DMS 273 treated with DMSO at 0.1 percent for 48 hours (cell line): ENCODE data around the gene CEP131.

ENCODE experiments used
- DNase-seq: peaks from one replicate; lab custom pipeline; 2025; lab: John Stamatoyannopoulos, UW

CEP131 gene

GRCh38 chr17:81199482-81199830, 23.3 kb downstream of the CEP131 start:
- no peak for DNase-seq

DNA sequence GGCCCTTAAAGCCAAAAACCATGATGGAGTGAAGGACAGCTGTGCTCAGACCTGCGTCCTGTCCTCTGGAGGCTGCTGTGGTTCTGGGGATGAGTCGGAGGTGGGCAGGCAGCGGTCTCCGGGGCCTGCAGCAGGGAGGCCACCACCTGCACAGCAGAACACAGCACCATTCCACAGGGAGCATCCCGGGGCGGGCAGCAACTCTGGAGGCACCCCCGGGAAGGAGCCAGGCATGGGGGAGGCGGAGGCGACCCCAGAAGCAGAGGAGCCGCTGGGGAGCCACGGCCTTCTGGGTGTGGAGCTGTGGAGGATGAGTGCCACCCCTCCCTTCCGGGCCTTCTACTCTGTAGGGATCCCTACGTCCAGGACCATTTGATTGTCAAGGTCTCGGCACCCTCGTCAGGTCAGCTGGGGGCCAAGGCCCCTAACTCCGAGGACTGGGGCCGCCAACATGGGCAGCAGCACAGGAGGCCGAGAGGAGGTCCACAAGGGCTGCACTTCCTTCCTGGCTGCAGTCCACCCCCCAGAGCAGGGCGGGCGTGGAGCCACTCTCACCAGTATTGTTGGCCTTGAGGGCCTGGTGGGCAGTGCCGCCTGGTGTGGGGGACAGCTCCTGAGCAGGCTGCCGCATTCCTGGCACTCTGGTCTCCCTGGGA, 23.8 kb downstream of the CEP131 start:
- no peak for DNase-seq

GRCh38 chr17:81197831-81198490, 24.8 kb downstream of the CEP131 start:
- DNase-seq: no peak

- no peak for DNase-seq
These were observed 25.4 kb downstream of the CEP131 start for GRCh38 chr17:81197409-81197795.

- DNase-seq: no peak
These were observed 26.0 kb downstream of the CEP131 start for GRCh38 chr17:81196505-81197408.

- DNase-seq: no peak
These were observed 26.7 kb downstream of the CEP131 start for GRCh38 chr17:81195941-81196495.

- DNase-seq: no peak
These were observed 27.5 kb downstream of the CEP131 start for GRCh38 chr17:81194941-81195901.

DNA sequence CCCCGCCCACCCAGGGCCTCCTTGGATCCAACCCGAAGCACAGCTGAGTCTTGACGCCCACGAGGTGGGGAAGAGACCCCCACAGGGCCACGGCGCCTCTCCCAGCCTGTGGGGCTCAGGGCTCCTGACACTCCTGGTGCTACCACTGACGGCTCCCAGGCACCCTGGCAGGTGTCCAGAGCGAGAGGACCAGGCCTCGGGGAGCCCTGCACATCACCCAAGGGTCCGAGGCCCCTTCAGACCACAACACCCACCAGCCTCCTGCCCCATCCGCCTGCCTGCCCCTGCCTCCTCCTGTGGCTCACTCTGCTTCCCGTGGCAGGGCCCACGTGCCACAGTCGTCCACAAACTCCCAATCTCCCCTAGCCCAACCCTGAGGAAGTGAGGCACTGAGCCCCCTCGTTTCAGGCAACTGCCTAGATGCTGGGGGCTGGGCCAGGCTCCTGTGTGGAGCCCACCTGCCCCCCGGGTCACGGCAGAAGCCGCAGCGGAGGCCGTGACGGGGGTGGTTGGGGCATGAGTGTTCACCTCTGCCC, 28.5 kb downstream of the CEP131 start:
- DNase-seq: no peak

DNA sequence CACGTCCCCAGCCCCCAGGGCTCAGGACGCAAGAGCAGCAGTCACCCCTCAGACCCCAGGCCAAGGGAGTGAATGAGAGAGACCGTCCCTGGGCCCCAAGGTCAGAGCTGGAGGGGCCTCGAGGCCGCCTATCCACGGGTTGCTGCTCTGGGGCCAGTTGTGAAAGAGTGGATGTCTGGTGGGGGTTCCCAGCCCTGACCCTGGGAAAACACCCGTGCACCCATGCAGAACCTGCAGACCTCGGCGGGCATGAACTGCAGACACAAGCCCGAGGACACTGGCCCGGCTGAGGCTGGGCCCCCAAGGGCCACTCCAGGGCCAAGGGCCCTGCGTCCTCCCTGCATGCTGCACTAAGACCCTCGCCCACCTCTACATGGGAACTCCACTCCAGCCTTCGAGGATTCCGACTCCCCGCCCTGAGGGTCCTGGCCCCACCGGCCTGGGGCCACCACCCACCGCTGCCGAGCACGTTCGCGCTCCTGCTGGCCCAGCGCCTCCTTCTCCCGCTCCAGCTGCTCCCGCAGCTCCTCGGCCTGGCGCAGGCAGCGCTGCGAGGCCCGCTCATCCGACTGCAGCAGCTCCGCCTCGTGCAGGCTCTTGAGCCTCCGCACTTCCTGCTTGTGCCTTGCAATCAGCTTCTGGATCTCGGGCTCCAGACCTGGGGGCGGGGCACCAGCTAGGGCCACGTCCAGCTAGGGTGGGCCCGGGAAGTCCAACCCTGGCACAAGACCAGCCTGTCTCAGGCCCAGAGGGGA, 29.1 kb downstream of the CEP131 start:
- no peak for DNase-seq

GRCh38 chr17:81193051-81193410, 29.7 kb downstream of the CEP131 start:
- no peak for DNase-seq

DNA sequence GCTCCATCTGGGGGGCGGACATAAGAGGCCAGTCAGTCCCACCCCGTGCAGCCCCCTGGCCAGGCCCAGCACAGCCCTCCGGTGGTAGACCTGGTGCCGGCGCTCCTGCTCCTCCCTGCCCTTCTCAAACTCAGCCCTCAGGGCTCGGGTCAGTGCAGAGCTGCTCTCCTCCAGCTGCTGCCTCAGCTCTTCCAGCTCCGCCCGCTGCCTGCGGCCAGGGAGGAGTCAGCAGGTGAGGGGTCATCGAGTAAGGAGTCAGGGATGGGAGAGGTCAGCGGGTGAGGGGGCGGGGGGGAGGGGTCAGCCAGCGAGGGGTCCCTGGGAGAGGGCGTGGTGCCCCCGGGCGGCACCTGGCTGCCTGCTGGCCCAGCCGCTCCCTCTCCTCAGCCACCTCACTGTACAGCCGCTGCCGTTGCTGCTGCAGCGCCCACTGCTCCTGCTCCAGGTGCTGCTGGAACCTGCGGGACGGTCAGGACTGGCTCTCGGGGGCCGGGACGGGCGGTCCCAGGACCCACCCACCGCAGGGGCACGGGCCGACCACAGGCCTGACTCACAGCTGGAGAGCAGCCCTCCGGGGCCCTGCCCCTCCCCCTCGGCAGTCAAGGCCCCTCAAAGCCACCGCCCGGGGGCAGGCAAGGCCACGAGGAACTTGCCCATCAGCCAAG, 30.2 kb downstream of the CEP131 start:
- DNase-seq: no peak

GRCh38 chr17:81191646-81192045, 31.1 kb downstream of the CEP131 start:
- DNase-seq: no peak

GRCh38 chr17:81191116-81191515, 31.6 kb downstream of the CEP131 start:
- no peak for DNase-seq

DNA sequence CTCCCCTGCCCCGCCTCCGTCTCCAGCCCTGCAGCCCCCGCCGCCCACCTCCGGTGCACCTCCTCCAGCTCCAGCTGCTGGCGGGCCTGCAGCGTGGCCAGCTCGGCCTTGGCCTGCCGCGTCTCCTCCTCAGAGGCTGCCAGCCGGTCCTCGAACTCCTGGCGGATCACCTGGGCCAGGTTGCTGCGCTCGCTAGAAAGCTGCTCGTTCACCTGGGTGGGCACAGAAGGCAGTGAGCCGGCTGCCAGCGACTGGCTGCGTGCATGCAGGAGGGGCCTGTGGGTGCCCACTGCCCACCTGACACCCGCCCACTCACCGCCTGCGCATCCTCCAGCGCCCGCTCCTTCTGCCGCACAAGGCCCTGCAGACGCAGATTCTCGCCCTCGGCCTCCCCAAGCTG, 32.2 kb downstream of the CEP131 start:
- DNase-seq: no peak

GRCh38 chr17:81189670-81190530, 32.9 kb downstream of the CEP131 start:
- no peak for DNase-seq

- DNase-seq: no peak
These were observed 33.7 kb downstream of the CEP131 start for GRCh38 chr17:81189016-81189415.

- no peak for DNase-seq
These were observed 34.3 kb downstream of the CEP131 start for GRCh38 chr17:81188491-81188840.

DNA sequence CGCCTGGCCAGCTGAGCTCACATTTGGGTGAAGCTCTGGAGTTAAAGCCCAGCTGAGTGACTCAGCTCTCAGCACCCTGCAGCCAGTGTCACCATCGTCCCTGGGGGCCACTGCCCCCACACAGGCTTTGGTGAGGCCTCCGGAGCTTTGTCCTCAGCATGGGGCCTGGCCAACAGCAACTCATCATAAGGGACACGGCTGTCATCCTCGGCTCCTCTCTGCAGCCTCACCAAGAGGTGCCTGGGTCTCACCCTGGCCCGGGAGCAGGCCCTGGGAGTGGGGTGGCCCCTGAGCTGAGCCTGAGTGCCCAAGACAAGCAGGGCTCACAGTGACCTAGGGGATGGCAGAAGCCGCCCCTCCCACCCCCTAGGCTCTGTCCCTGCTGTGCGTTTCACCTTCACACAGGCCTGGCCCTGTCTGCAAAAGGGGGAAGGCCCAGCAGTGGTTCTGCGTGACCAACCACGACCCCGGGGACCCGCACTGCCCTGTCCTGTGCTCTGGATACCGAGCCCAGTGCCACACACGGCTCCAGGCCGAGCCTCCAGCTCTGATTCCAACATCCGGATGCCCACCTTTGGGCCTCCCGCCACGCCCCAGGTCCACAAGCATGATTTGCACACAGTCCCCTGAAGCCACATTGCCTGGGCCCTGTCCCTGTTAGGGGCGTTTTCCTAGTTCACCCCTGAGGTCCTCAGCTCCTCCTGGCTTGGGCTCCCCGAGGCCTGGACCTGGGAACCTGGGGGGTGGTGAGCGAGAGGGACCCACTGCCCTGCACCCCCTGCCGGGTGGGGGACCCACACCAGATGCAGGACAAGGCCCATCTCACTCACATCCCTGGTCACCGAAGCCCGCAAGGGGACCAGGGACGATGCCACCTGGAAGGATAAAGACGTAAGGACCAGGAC, 34.9 kb downstream of the CEP131 start:
- DNase-seq: no peak
